Uterus (tissue), 4 donors: ENCODE measurements around the gene TRIOBP. TPM values are rescaled to one million over a fixed set of nuclear protein-coding genes. Genes with fewer than 3 reads are reported as not detected.

Experiments used
- DNase-seq, 2 donors: peaks; one replicate each; pipeline ENCODE4 v3.0.0-alpha.2; 2019 to 2020
- H3K27ac ChIP-seq, 2 donors: fragments of 200-600 bp; sonication (generic); 1 replicate in 1 of 2; 2 replicates in 1 of 2; pipeline ENCODE4 v1.5.1; 2016 to 2018
- H3K27me3 ChIP-seq, 2 donors: fragments of 200-600 bp; sonication (generic); one replicate each; pipeline ENCODE4 v1.5.1; 2018 to 2019; ENCODE audit warnings: control low read depth in 1 of 2
- H3K36me3 ChIP-seq, 2 donors: fragments of 200-600 bp; sonication (generic); one replicate each; pipeline ENCODE4 v1.5.1; 2019; ENCODE audit warnings: control low read depth in 1 of 2
- H3K4me1 ChIP-seq, 2 donors: fragments of 200-600 bp; sonication (generic); one replicate each; pipeline ENCODE4 v1.5.1; 2018 to 2019; ENCODE audit warnings: control low read depth in 1 of 2
- H3K4me3 ChIP-seq, 2 donors: fragments of 200-600 bp; sonication (generic); 1 replicate in 1 of 2; 2 replicates in 1 of 2; pipeline ENCODE4 v1.5.1; 2018 to 2019; ENCODE audit warnings: mild to moderate bottlenecking in 1 of 2
- H3K9me3 ChIP-seq, 2 donors: fragments of 200-600 bp; sonication (generic); one replicate each; pipeline ENCODE4 v1.5.1; 2019; ENCODE audit warnings: control low read depth in 1 of 2
- CTCF ChIP-seq, 4 experiments: fragments of 200-600 bp in 2 of 4; fragments of 450-650 bp in 2 of 4; sonication (generic) in 2 of 4; IDR thresholded peaks; one replicate each; pipeline ENCODE4 v1.5.1; 2016 to 2019; ENCODE audit warnings: antibody characterized with exemption in 4 of 4, mild to moderate bottlenecking in 2 of 4, moderate library complexity in 1 of 4
- POLR2A ChIP-seq, 2 donors: fragments of 450-650 bp; IDR thresholded peaks; one replicate each; pipeline ENCODE4 v1.6.1; 2016; ENCODE audit warnings: antibody characterized with exemption in 2 of 2, mild to moderate bottlenecking in 1 of 2, moderate library complexity in 1 of 2
- intact Hi-C: fragments of 100-400 bp; cut with DNase I; formaldehyde crosslinking; loops from one replicate; pipeline ENCODE4 v1.15.1; 2023; ENCODE audit warnings: low total_unique reads
- total RNA-seq, 4 donors: library from RNA; depleted of rRNA in 3 of 4; stranded (reverse); fragments of >200 nt in 3 of 4; gene quantifications; one replicate each; pipeline versions ENCODE4 v1.1.0 to v1.2.4, GENCODE V29; 2014 to 2023
- donor health status: DM: yes; HTN: yes; CAD: no.

TRIOBP gene
- total RNA-seq, 4 donors from 2014 or later: 56.2 to 177 (median 127) TPM

DNA sequence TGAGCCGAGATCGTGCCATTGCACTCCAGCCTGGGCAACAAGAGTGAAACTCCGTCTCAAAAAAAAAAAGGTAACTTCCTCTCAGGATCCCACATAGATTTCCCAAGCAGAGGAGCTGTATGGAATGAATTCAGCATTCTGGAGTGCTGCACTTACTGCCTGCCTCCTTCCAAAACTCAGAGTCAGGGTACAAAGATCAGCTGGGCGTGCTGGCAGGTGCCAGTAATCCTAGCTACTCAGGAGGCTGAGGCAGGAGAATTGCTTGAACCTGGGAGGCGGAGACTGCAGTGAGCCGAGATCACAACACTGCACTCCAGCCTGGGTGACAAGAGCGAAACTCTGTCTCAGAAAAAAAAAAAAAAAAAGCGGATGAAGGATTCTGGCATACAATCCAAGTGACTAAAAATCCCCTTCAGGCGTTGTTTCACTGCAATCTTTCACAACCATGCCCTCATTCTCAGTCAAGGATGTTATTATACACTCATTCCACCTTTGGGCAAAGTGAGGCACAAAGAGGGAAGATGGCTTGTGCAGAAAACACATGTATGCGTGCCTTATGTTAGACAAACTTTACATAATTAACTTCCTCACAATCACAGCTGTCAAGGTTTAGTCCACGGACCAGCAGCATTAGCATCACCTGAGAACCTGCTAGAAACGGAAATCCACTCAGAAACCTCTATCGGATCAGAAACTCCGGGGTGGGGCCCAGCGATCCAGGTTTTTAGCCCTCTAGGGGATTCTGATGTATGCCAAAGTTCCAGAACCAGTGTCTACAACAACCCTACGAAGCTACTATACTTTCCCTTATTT, 11.8 kb upstream of the TRIOBP start:
- intact Hi-C loops: loop anchor here (5.0 kb wide), 1 partner anchor 43 kb away; no protein-coding TSS in a partner anchor

DNA sequence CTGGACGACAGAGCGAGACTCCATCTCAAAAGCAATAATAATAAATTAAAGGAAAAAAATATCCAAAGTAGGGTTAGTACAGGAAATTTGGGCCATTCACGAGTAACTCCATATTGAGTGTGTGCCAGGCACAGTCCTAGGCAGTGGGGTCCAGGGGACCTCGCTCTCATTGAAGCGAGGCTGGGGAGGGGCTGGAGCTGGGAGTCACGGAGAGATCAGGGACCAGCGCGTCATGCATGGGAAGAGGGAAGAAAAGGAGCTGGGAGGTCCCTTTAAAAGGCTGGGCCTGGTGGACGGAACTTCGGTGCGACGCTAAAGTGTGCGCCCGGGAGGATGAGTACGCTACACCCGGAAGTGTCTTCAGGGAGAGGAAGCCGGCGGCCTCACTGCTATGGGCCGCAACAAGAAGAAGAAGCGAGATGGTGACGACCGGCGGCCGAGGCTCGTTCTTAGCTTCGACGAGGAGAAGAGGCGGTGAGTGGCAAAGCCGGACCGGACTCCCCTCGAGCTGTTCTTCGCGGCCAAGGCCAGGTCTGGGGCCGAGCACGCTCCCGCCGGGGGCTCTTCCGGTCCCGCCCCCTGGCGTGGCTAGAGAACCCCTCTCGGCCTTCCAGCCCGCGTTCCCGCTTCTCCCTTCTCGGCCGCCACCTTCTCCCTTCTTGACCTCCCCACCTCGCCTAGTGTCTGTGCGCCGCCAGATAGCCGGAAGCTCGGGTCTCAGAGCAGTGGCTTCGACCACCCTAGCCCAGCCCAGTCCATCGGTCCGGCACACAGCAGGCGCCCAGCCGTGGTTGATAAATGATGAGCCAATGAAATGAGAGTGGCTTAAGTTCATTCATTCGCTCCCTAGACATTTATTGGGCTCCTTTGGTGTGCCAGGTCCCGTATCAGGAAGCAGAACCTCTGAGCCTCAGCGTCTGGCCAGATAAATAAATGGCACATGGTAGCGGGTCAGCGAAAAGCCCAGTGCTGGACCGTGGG, 10.6 kb upstream of the TRIOBP start, which contains the start of gene NOL12:
TSS of gene NOL12 (plus strand) at position 342 of the 981 bp plus-strand sequence. CDS start at position 392, 50 bp downstream.
- TF ChIP-seq POLR2A (IDR thresholded peaks at IDR 0.05) (peak; percentile 15 to 48), CTCF (IDR thresholded peaks at IDR 0.05) (peak in 3 of 4 experiments; percentile 3 to 15 (median 5))
- Histone ChIP-seq H3K9me3 (no peaks in the 10 kb centered on the region), H3K4me1 (peaks cover 0 to 11% of the 10 kb centered on the region in 2 donors), H3K36me3 (no peaks in the 10 kb centered on the region), H3K4me3 (peak within 1 kb of the TSS; percentile 68 to 80), H3K27ac (peak within 1 kb of the TSS; percentile 76 to 90), H3K27me3 (no peaks in the 10 kb centered on the region)
- peak; percentile 81 to 86 for DNase-seq
- intact Hi-C loops: no loop called here

More for the DNA sequence above, 11.8 kb upstream of the TRIOBP start:
- H3K4me1 ChIP-seq: peaks cover 0 to 12% of the 10 kb centered on the region in 2 donors
- DNase-seq: no peak
- no peak overlapping the region for H3K27ac ChIP-seq
- H3K27me3 ChIP-seq: no peaks in the 10 kb centered on the region
- no peaks in the 10 kb centered on the region for H3K9me3 ChIP-seq
- H3K36me3 ChIP-seq: no peaks in the 10 kb centered on the region
- no peak overlapping the region for H3K4me3 ChIP-seq
- TF ChIP-seq POLR2A (IDR thresholded peaks at IDR 0.05) (no peak), CTCF (IDR thresholded peaks at IDR 0.05) (no peak)

GRCh38 chr22:37690407-37690806, 6.4 kb upstream of the TRIOBP start:
- intact Hi-C loops: no loop called here
- TF ChIP-seq CTCF (IDR thresholded peaks at IDR 0.05) (no peak), POLR2A (IDR thresholded peaks at IDR 0.05) (no peak)
- Histone ChIP-seq H3K4me3 (no peak overlapping the region), H3K27me3 (no peaks in the 10 kb centered on the region), H3K27ac (no peak overlapping the region), H3K36me3 (no peaks in the 10 kb centered on the region), H3K9me3 (no peaks in the 10 kb centered on the region), H3K4me1 (peaks cover 0 to 6% of the 10 kb centered on the region in 2 donors)
- no peak for DNase-seq

DNA sequence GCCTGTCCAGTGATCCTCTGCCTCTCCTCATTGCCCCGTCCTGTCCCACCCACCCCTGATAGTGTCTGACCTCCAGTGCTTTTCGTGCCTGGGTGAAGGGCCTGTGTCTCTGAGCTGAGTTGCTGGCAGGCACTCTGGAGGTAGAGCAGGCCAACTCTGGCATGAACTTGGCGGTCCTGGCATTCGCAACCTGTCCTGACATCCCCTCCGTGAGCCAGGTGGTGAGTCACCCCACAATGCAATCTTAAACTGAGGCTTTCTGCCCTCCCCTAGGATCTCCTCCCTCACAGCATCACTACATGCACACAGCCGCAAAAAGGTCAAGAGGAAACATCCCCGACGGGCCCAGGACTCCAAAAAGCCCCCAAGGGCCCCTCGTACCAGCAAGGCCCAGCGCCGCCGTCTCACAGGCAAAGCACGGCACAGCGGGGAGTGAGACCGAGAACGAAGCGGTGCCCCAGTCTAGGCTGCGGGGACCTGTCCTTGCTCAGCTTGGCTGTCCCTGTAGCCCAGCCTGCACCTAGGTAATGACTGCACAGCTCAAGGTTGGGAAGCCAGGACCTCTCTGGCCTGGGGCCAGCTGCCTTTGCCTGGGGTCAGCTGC, 5.8 kb upstream of the TRIOBP start:
- Histone ChIP-seq H3K27ac (no peak overlapping the region), H3K36me3 (no peaks in the 10 kb centered on the region), H3K27me3 (no peaks in the 10 kb centered on the region), H3K9me3 (no peaks in the 10 kb centered on the region), H3K4me3 (no peak overlapping the region), H3K4me1 (peaks cover 0 to 6% of the 10 kb centered on the region in 2 donors)
- TF ChIP-seq POLR2A (IDR thresholded peaks at IDR 0.05): no peak
- no peak for TF ChIP-seq CTCF (IDR thresholded peaks at IDR 0.05)
- DNase-seq: no peak
- intact Hi-C loops: no loop called here
